Measurements from ENCODE around the gene APBA2. TPM values are rescaled to one million over a fixed set of nuclear protein-coding genes. Genes with fewer than 3 reads are reported as not detected.

APBA2 gene
- total and polyA plus RNA-seq, 7 donors, result 0.06 to 0.36 (median 0.08) TPM; not detected in 2

GRCh38 chr15:28876845-28877185 is 9.0 kb upstream of the APBA2 start:
- WGBS, 3 donors, result 85 to 88% (median 88%) methylated on average over 8 of the region's 8 CpGs
- TF ChIP-seq CTCF (IDR thresholded peaks at IDR 0.05), result no peak
- Histone ChIP-seq H3K27me3 (ENCODE audit: insufficient read depth in 3 of 3, low read length in 2 of 3) (no peaks in the 10 kb centered on the region), H3K4me1 (no peaks in the 10 kb centered on the region), H3K27ac (no peak overlapping the region), H3K9me3 (no peaks in the 10 kb centered on the region), H3K36me3 (ENCODE audit: insufficient read depth in 1 of 2, low read depth in 1 of 2) (no peaks in the 10 kb centered on the region), H3K4me3 (no peak overlapping the region)
- intact Hi-C loops (cut with DNase I), result no loop called here
- ATAC-seq (no peak), DNase-seq (no peak)

GRCh38 chr15:28878209-28878608 is 7.6 kb upstream of the APBA2 start:
- WGBS, 3 donors, result 79 to 86% (median 81%) methylated on average over 15 of the region's 15 CpGs
- ATAC-seq (no peak), DNase-seq (no peak)
- intact Hi-C loops (cut with DNase I), result no loop called here
- no peaks in the 10 kb centered on the region for H3K9me3 ChIP-seq
- TF ChIP-seq CTCF (IDR thresholded peaks at IDR 0.05), result no peak
- H3K4me3 ChIP-seq, result no peak overlapping the region
- H3K27ac ChIP-seq, result no peak overlapping the region
- no peaks in the 10 kb centered on the region for H3K4me1 ChIP-seq
- H3K36me3 ChIP-seq (ENCODE audit: insufficient read depth in 1 of 2, low read depth in 1 of 2), result no peaks in the 10 kb centered on the region
- H3K27me3 ChIP-seq (ENCODE audit: insufficient read depth in 3 of 3, low read length in 2 of 3), result no peaks in the 10 kb centered on the region

- intact Hi-C loops (cut with DNase I), result no loop called here
- TF ChIP-seq CTCF (IDR thresholded peaks at IDR 0.05), result no peak
- H3K4me1 ChIP-seq, result no peaks in the 10 kb centered on the region
- DNase-seq (no peak), ATAC-seq (no peak)
- no peak overlapping the region for H3K27ac ChIP-seq
- no peaks in the 10 kb centered on the region for H3K36me3 ChIP-seq (ENCODE audit: insufficient read depth in 1 of 2, low read depth in 1 of 2)
- no peak overlapping the region for H3K4me3 ChIP-seq
- peaks cover 0 to under 1% (median 0%) of the 10 kb centered on the region in 3 donors for H3K27me3 ChIP-seq (ENCODE audit: insufficient read depth in 3 of 3, low read length in 2 of 3)
- WGBS, 3 donors, result 85 to 88% (median 87%) methylated on average over 9 of the region's 9 CpGs
- H3K9me3 ChIP-seq, result no peaks in the 10 kb centered on the region
Observed at GRCh38 chr15:28879551-28879950, 6.2 kb upstream of the APBA2 start.

GRCh38 chr15:28880680-28881079 is 5.1 kb upstream of the APBA2 start:
- intact Hi-C loops (cut with DNase I), result no loop called here
- H3K27me3 ChIP-seq (ENCODE audit: insufficient read depth in 3 of 3, low read length in 2 of 3), result peaks cover under 1 to 12% (median 10%) of the 10 kb centered on the region in 3 donors
- DNase-seq (no peak), ATAC-seq (no peak)
- H3K4me3 ChIP-seq, result no peak overlapping the region
- H3K4me1 ChIP-seq, result no peaks in the 10 kb centered on the region
- WGBS, 3 donors, result 69 to 71% (median 69%) methylated on average over 5 of the region's 5 CpGs
- H3K36me3 ChIP-seq (ENCODE audit: insufficient read depth in 1 of 2, low read depth in 1 of 2), result no peaks in the 10 kb centered on the region
- H3K27ac ChIP-seq, result no peak overlapping the region
- H3K9me3 ChIP-seq, result no peaks in the 10 kb centered on the region
- TF ChIP-seq CTCF (IDR thresholded peaks at IDR 0.05), result no peak

GRCh38 chr15:28881170-28881569 is 4.6 kb upstream of the APBA2 start:
- no peaks in the 10 kb centered on the region for H3K4me1 ChIP-seq
- H3K4me3 ChIP-seq, result no peak overlapping the region
- no peak for TF ChIP-seq CTCF (IDR thresholded peaks at IDR 0.05)
- H3K27ac ChIP-seq, result no peak overlapping the region
- intact Hi-C loops (cut with DNase I), result no loop called here
- DNase-seq, result no peak
- no peak for ATAC-seq
- no peaks in the 10 kb centered on the region for H3K9me3 ChIP-seq
- no peaks in the 10 kb centered on the region for H3K36me3 ChIP-seq (ENCODE audit: insufficient read depth in 1 of 2, low read depth in 1 of 2)
- 38 to 53% (median 39%) methylated on average over 3 of the region's 3 CpGs for WGBS, 3 donors
- peaks cover 3 to 15% (median 11%) of the 10 kb centered on the region in 3 donors for H3K27me3 ChIP-seq (ENCODE audit: insufficient read depth in 3 of 3, low read length in 2 of 3)

All from psoas muscle (tissue), 8 donors.